Measurements from ENCODE around the gene KATNB1. TPM values are rescaled to one million over a fixed set of nuclear protein-coding genes. Genes with fewer than 3 reads are reported as not detected.

Gene KATNB1
- total and polyA plus RNA-seq, 2 experiments from 2014 or later = 31.4 to 65.9 TPM

- TF ChIP-seq REST (IDR thresholded peaks at IDR 0.05; ENCODE audit: unreplicated experiment) = no peak
- TF ChIP-seq POLR2AphosphoS5 (IDR thresholded peaks at IDR 0.05; ENCODE audit: low read depth) = no peak
- TF ChIP-seq ETS1 (IDR thresholded peaks at IDR 0.05) = no peak
Measured at GRCh38 chr16:57774705-57775285, 39.2 kb downstream of the KATNB1 start (continued).

- Mint-ChIP-seq H3K36me3 (ENCODE audit: low read depth) (no peaks in the 10 kb centered on the region), H3K9me3 (no peaks in the 10 kb centered on the region), H3K27ac (no peak overlapping the region), H3K27me3 (ENCODE audit: insufficient read depth, low read depth, poor library complexity) (peaks cover 16% of the 10 kb centered on the region), H3K4me1 (peaks cover 31% of the 10 kb centered on the region), H3K4me3 (peak overlapping the region; percentile 40)
- no peak overlapping the region for H2AFZ ChIP-seq
- DNase-seq (ENCODE audit: low spot score) (peak; percentile 97), ATAC-seq (peak; percentile 95)
- no peaks in the 10 kb centered on the region for H3K9me2 ChIP-seq (ENCODE audit: insufficient read depth)
- H3F3A ChIP-seq (replicated peaks; ENCODE audit: low read depth) = peaks cover 7% of the 10 kb centered on the region
- H3K27me3 ChIP-seq (ENCODE audit: insufficient read depth) = no peaks in the 10 kb centered on the region
- no peaks in the 10 kb centered on the region for H3K79me2 ChIP-seq (replicated peaks; ENCODE audit: insufficient read depth)
- no peaks in the 10 kb centered on the region; the same call in 1 of the 2 replicates for H4K20me1 ChIP-seq (replicated peaks; ENCODE audit: insufficient read depth)
- H3K36me3 ChIP-seq (ENCODE audit: insufficient read depth) = no peaks in the 10 kb centered on the region
- H3K27ac ChIP-seq (ENCODE audit: low read depth) = no peak overlapping the region; the same call in 1 of the 2 replicates
- peaks cover 17% of the 10 kb centered on the region for H3K4me1 ChIP-seq (ENCODE audit: insufficient read depth)
- H3K4me2 ChIP-seq = peak overlapping the region; percentile 69
- peak overlapping the region; percentile 36 for H3K4me3 ChIP-seq
- TF ChIP-seq, protein P1, sequence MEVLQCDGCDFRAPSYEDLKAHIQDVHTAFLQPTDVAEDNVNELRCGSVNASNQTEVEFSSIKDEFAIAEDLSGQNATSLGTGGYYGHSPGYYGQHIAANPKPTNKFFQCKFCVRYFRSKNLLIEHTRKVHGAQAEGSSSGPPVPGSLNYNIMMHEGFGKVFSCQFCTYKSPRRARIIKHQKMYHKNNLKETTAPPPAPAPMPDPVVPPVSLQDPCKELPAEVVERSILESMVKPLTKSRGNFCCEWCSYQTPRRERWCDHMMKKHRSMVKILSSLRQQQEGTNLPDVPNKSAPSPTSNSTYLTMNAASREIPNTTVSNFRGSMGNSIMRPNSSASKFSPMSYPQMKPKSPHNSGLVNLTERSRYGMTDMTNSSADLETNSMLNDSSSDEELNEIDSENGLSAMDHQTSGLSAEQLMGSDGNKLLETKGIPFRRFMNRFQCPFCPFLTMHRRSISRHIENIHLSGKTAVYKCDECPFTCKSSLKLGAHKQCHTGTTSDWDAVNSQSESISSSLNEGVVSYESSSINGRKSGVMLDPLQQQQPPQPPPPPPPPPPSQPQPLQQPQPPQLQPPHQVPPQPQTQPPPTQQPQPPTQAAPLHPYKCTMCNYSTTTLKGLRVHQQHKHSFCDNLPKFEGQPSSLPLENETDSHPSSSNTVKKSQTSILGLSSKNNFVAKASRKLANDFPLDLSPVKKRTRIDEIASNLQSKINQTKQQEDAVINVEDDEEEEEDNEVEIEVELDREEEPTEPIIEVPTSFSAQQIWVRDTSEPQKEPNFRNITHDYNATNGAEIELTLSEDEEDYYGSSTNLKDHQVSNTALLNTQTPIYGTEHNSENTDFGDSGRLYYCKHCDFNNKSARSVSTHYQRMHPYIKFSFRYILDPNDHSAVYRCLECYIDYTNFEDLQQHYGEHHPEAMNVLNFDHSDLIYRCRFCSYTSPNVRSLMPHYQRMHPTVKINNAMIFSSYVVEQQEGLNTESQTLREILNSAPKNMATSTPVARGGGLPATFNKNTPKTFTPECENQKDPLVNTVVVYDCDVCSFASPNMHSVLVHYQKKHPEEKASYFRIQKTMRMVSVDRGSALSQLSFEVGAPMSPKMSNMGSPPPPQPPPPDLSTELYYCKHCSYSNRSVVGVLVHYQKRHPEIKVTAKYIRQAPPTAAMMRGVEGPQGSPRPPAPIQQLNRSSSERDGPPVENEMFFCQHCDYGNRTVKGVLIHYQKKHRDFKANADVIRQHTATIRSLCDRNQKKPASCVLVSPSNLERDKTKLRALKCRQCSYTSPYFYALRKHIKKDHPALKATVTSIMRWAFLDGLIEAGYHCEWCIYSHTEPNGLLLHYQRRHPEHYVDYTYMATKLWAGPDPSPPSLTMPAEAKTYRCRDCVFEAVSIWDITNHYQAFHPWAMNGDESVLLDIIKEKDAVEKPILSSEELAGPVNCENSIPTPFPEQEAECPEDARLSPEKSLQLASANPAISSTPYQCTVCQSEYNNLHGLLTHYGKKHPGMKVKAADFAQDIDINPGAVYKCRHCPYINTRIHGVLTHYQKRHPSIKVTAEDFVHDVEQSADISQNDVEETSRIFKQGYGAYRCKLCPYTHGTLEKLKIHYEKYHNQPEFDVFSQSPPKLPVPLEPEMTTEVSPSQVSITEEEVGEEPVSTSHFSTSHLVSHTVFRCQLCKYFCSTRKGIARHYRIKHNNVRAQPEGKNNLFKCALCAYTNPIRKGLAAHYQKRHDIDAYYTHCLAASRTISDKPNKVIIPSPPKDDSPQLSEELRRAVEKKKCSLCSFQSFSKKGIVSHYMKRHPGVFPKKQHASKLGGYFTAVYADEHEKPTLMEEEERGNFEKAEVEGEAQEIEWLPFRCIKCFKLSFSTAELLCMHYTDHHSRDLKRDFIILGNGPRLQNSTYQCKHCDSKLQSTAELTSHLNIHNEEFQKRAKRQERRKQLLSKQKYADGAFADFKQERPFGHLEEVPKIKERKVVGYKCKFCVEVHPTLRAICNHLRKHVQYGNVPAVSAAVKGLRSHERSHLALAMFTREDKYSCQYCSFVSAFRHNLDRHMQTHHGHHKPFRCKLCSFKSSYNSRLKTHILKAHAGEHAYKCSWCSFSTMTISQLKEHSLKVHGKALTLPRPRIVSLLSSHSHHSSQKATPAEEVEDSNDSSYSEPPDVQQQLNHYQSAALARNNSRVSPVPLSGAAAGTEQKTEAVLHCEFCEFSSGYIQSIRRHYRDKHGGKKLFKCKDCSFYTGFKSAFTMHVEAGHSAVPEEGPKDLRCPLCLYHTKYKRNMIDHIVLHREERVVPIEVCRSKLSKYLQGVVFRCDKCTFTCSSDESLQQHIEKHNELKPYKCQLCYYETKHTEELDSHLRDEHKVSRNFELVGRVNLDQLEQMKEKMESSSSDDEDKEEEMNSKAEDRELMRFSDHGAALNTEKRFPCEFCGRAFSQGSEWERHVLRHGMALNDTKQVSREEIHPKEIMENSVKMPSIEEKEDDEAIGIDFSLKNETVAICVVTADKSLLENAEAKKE (CRISPR knock-in tag; IDR thresholded peaks at IDR 0.05) = peak; percentile 71; the same call in 1 of the 2 replicates
- TF ChIP-seq REST (IDR thresholded peaks at IDR 0.05; ENCODE audit: unreplicated experiment) (no peak), EZH2 (IDR thresholded peaks at IDR 0.05; ENCODE audit: low read depth, unreplicated experiment) (no peak)
Measured at GRCh38 chr16:57775661-57776469, 40.3 kb downstream of the KATNB1 start.

All from GM23338 (cell line).